PC-3 (cell line): ENCODE data around the gene ATP8A1. TPM values are rescaled to one million over a fixed set of nuclear protein-coding genes. Genes with fewer than 3 reads are reported as not detected.

Experiments
- ATAC-seq: fragments of 200-7000 bp; cut with Tn5 transposase; 2 replicates; pipeline ENCODE4 v1.9.1; 2020; ENCODE audit warnings: mild to moderate bottlenecking, moderate library complexity
- BruUV-seq: library from RNA; stranded (reverse); fragments of 400-500 nt; replicated peaks from 2 replicates; lab custom pipeline; 2021; lab: Mats Ljungman, UMichigan
- CTCF ChIA-PET: fragments of 300-600 bp; sonication (Branson Sonifier 250); formaldehyde crosslinking; loops from one replicate; lab custom pipeline; 2022; ENCODE audit warnings: antibody characterized with exemption; lab: Charles Lee
- POLR2A ChIA-PET: fragments of 300-600 bp; sonication (Branson Sonifier 250); formaldehyde crosslinking; loops from one replicate; lab custom pipeline; 2022; ENCODE audit warnings: antibody characterized with exemption; ENCODE audit not compliant: unreplicated experiment; lab: Charles Lee
- DNase-seq: peaks from one replicate; pipeline ENCODE4 v3.0.0-alpha.2; 2015
- H2AFZ ChIP-seq: fragments of 300-600 bp; sonication (generic); 2 replicates; pipeline ENCODE4 v1.6.0; 2016; ENCODE audit warnings: antibody characterized with exemption, low read length
- H3F3A ChIP-seq: fragments of 300-600 bp; sonication (generic); one replicate; pipeline ENCODE4 v1.6.0; 2017; ENCODE audit warnings: antibody characterized with exemption, low read length, control low read depth, mild to moderate bottlenecking; ENCODE audit not compliant: unreplicated experiment
- H3K27ac ChIP-seq: fragments of 300-600 bp; sonication (generic); 2 replicates; pipeline ENCODE4 v1.5.1; 2016; ENCODE audit warnings: mild to moderate bottlenecking, low read length
- H3K27me3 ChIP-seq: fragments of 300-600 bp; sonication (generic); 2 replicates; pipeline ENCODE4 v1.6.1; 2016; ENCODE audit warnings: low read length, mixed read lengths
- H3K36me3 ChIP-seq: fragments of 300-600 bp; sonication (generic); 2 replicates; pipeline ENCODE4 v1.6.1; 2016; ENCODE audit warnings: low read depth, mixed run types, low read length, mixed read lengths
- H3K4me1 ChIP-seq: fragments of 300-600 bp; sonication (generic); 2 replicates; pipeline ENCODE4 v1.5.1; 2016; ENCODE audit warnings: low read length; ENCODE audit not compliant: insufficient read depth
- H3K4me2 ChIP-seq: fragments of 300-600 bp; sonication (generic); 2 replicates; pipeline ENCODE4 v1.6.0; 2016; ENCODE audit warnings: low read length
- H3K4me3 ChIP-seq: fragments of 300-600 bp; sonication (generic); 2 replicates; pipeline ENCODE4 v1.5.1; 2016; ENCODE audit warnings: mild to moderate bottlenecking, low read length, mixed read lengths
- H3K79me2 ChIP-seq: fragments of 300-600 bp; sonication (generic); 2 replicates; pipeline ENCODE4 v1.6.1; 2017; ENCODE audit warnings: low read length, mixed read lengths
- H3K9ac ChIP-seq: fragments of 300-600 bp; sonication (generic); 2 replicates; pipeline ENCODE4 v1.6.0; 2016; ENCODE audit warnings: mild to moderate bottlenecking, low read length
- H3K9me2 ChIP-seq: fragments of 300-600 bp; sonication (generic); replicated peaks from 2 replicates; pipeline ENCODE4 v1.6.1; 2016; ENCODE audit warnings: mixed run types, low read length, mixed read lengths
- H3K9me3 ChIP-seq: fragments of 300-600 bp; sonication (generic); 2 replicates; pipeline ENCODE4 v1.6.1; 2016; ENCODE audit warnings: low read length, mixed read lengths
- H4K20me1 ChIP-seq: fragments of 300-600 bp; sonication (generic); 2 replicates; pipeline ENCODE4 v1.6.1; 2016; ENCODE audit warnings: low read length, mixed read lengths
- CTCF ChIP-seq: fragments of 300-600 bp; sonication (generic); conservative IDR thresholded peaks from 2 replicates; pipeline ENCODE4 v1.5.1; 2017; ENCODE audit warnings: antibody characterized with exemption, low read depth, mild to moderate bottlenecking, low read length
- EZH2 ChIP-seq: fragments of 300-600 bp; sonication (generic); IDR thresholded peaks from one replicate; pipeline ENCODE4 v1.6.1; 2017; ENCODE audit warnings: antibody characterized with exemption, mild to moderate bottlenecking, low read length; ENCODE audit not compliant: unreplicated experiment
- EZH2phosphoT487 ChIP-seq: fragments of 300-600 bp; sonication (generic); IDR thresholded peaks from 2 replicates; pipeline ENCODE4 v1.6.1; 2018; ENCODE audit warnings: mild to moderate bottlenecking, antibody characterized with exemption, low read length, borderline replicate concordance
- intact Hi-C: fragments of 100-400 bp; cut with micrococcal nuclease; formaldehyde crosslinking; loops from 2 replicates; pipeline ENCODE4 v1.9.0; 2023
- total RNA-seq: library from RNA; depleted of rRNA; stranded (reverse); fragments of >200 nt; gene quantifications from 2 replicates; pipeline ENCODE4 v1.2.3, GENCODE V29; 2014

Gene ATP8A1
- total RNA-seq, 1 experiment from 2014 or later, result 3.9 TPM

- H3K9me3 ChIP-seq, result no peaks in the 10 kb centered on the region
- intact Hi-C loops, result no loop called here
- no peak overlapping the region for H3K4me2 ChIP-seq
- CTCF ChIA-PET, result no interaction called here
- no peak overlapping the region for H2AFZ ChIP-seq
- ATAC-seq (no peak), DNase-seq (no peak)
- H3K27ac ChIP-seq, result no peak overlapping the region
- BruUV-seq, result no TSS peak
- no peaks in the 10 kb centered on the region for H3K27me3 ChIP-seq
- H4K20me1 ChIP-seq, result no peaks in the 10 kb centered on the region
- no peak overlapping the region for H3K4me3 ChIP-seq
- H3K79me2 ChIP-seq, result no peaks in the 10 kb centered on the region
- H3F3A ChIP-seq, result no peaks in the 10 kb centered on the region
- no peak overlapping the region for H3K9ac ChIP-seq
- POLR2A ChIA-PET, result no interaction called here
- H3K9me2 ChIP-seq, result no peaks in the 10 kb centered on the region
- H3K36me3 ChIP-seq, result no peaks in the 10 kb centered on the region
- TF ChIP-seq CTCF, result no peak
- TF ChIP-seq EZH2, result no peak
- no peak for TF ChIP-seq EZH2phosphoT487
- H3K4me1 ChIP-seq, result peaks cover 7% of the 10 kb centered on the region; the same call in 1 of the 2 replicates
Measured at GRCh38 chr4:42560467-42560861, 96.4 kb downstream of the ATP8A1 start.

GRCh38 chr4:42558156-42558555, 98.7 kb downstream of the ATP8A1 start:
- BruUV-seq, result no TSS peak
- Histone ChIP-seq H2AFZ (no peak overlapping the region), H4K20me1 (no peaks in the 10 kb centered on the region), H3K9me3 (no peaks in the 10 kb centered on the region), H3F3A (no peaks in the 10 kb centered on the region), H3K4me1 (peaks cover 9% of the 10 kb centered on the region; the same call in 1 of the 2 replicates), H3K9me2 (no peaks in the 10 kb centered on the region), H3K4me2 (no peak overlapping the region), H3K4me3 (no peak overlapping the region), H3K27me3 (no peaks in the 10 kb centered on the region), H3K36me3 (no peaks in the 10 kb centered on the region), H3K9ac (no peak overlapping the region), H3K79me2 (no peaks in the 10 kb centered on the region), H3K27ac (no peak overlapping the region)
- intact Hi-C loops, result no loop called here
- no peak for DNase-seq
- TF ChIP-seq EZH2phosphoT487, result no peak
- no peak for TF ChIP-seq CTCF
- no peak for TF ChIP-seq EZH2
- POLR2A ChIA-PET, result no interaction called here
- CTCF ChIA-PET, result no interaction called here
- ATAC-seq, result no peak

- ChIA-PET POLR2A (no interaction called here), CTCF (no interaction called here)
- DNase-seq, result peak; percentile 78
- H3K27me3 ChIP-seq, result no peaks in the 10 kb centered on the region
- H3K27ac ChIP-seq, result no peak overlapping the region
- H3K4me1 ChIP-seq, result peaks cover 9% of the 10 kb centered on the region; the same call in 1 of the 2 replicates
- no peaks in the 10 kb centered on the region for H3K36me3 ChIP-seq
- H3K79me2 ChIP-seq, result no peaks in the 10 kb centered on the region
- no peaks in the 10 kb centered on the region for H3K9me2 ChIP-seq
- TF ChIP-seq EZH2, result no peak
- TF ChIP-seq EZH2phosphoT487, result no peak
- no peak for TF ChIP-seq CTCF
- ATAC-seq, result peak; percentile 64
- no peaks in the 10 kb centered on the region for H3K9me3 ChIP-seq
- BruUV-seq, result no TSS peak
- H3K4me2 ChIP-seq, result peak overlapping the region; percentile 8; the same call in 1 of the 2 replicates
- no peak overlapping the region for H3K9ac ChIP-seq
- intact Hi-C loops, result no loop called here
- no peaks in the 10 kb centered on the region for H3F3A ChIP-seq
- no peaks in the 10 kb centered on the region for H4K20me1 ChIP-seq
- H3K4me3 ChIP-seq, result no peak overlapping the region
- no peak overlapping the region for H2AFZ ChIP-seq
Measured at GRCh38 chr4:42555828-42556227, 101.1 kb downstream of the ATP8A1 start.
